Retinal pigment epithelial cell (primary cell): ENCODE results near the gene IMPDH2.

Experiments used
- DNase-seq: peaks from one replicate; pipeline ENCODE4 v3.0.0-alpha.2; 2010; ENCODE audit warnings: low read depth
- H3K4me3 ChIP-seq: 2 replicates; pipeline ENCODE4 v1.5.1; 2011; ENCODE audit warnings: mild to moderate bottlenecking, low read length, control low read depth, moderate library complexity
- TF ChIP-seq, protein P1 (sequence below): conservative IDR thresholded peaks from 2 replicates; pipeline ENCODE4 v1.5.1; 2011; ENCODE audit warnings: low read depth, low read length, control low read depth, inconsistent platforms

The IMPDH2 gene

DNA sequence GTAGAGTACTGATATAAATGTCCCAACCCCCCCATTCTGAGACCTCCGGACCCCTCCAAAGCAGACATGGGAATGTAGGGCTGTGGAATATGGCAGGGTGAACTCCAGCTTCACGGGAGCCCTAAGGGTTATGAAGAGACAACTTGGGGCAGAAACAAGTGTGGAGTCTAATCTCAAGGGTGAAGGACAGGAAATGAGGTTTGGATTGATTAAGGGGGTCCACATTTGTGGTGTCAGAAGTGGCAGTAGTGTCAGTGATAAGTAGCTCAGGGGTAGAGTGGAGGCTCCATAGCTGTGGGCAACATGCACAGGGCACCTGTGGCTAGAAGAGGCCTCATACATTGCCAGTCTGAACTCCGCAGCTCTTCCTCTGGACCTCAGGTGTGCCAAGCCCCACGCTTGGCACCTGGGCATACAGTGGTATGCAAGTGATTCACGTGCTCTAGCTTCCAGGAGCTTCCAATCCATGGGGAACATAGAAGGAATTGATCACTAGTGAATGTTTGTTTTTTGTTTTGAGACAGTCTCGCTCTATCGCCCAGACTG, 43.3 kb downstream of the IMPDH2 start:
- TF ChIP-seq, protein P1, sequence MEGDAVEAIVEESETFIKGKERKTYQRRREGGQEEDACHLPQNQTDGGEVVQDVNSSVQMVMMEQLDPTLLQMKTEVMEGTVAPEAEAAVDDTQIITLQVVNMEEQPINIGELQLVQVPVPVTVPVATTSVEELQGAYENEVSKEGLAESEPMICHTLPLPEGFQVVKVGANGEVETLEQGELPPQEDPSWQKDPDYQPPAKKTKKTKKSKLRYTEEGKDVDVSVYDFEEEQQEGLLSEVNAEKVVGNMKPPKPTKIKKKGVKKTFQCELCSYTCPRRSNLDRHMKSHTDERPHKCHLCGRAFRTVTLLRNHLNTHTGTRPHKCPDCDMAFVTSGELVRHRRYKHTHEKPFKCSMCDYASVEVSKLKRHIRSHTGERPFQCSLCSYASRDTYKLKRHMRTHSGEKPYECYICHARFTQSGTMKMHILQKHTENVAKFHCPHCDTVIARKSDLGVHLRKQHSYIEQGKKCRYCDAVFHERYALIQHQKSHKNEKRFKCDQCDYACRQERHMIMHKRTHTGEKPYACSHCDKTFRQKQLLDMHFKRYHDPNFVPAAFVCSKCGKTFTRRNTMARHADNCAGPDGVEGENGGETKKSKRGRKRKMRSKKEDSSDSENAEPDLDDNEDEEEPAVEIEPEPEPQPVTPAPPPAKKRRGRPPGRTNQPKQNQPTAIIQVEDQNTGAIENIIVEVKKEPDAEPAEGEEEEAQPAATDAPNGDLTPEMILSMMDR = no peak
- H3K4me3 ChIP-seq = no peak overlapping the region
- no peak for DNase-seq

DNA sequence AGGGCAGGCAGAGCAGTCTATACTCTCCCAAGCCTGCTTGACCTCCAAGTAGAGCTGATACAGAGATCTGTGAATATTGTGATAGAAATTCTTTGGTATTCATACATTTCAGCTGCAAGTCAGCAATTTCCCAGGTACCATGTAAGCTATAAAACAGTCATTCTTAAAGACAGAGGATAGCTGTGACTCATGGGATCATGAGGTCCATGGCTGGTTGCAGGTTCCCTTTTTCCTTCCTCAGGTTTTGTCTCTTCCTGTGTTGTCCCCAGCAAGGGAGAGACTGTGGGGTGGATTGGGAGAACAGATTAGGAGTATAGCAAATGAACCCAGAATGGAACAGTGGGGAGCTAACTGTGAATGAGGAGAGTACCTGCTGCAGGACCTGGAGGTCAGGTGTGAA, 44.5 kb downstream of the IMPDH2 start:
- H3K4me3 ChIP-seq = no peak overlapping the region
- DNase-seq = no peak
- TF ChIP-seq, protein P1 = no peak

DNA sequence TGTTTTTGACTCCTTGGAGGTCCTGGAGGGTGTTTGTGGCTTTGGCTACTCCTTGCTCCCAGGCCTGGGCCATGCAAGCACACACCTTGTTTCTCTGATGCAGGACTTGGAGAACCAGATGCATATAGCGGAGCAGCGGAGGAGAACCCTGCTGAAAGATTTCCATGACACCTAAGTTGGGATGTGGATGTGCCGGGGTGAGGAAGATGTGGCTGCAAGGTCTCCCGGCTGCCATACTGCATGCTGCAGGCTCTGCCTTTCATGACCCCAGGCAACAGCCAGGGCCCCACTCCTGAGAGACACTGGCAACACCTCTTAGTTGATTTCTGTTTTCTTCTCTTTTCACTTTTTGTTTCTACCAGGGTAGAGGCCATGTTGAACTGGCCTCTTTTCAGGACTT, 46.1 kb downstream of the IMPDH2 start:
- no peak for DNase-seq
- TF ChIP-seq, protein P1 = no peak
- H3K4me3 ChIP-seq = no peak overlapping the region

DNA sequence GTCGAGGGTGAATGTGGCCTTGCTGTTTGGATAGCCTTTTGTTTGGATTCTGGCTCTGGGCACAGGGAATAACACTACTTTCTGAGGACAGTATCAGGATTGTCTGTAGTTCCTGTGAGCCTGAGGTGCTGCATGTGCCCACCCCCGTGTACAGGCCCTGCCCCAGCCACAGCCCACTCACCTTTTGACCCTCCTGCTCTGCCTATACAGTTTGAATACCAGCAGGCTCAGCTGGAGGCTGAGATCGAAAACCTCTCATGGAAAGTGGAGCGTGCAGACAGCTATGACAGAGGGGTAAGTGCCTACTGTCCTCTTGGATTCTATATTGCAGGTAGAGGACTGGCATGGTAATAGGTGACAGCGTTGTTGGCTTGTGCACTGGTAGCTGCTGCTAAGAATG, 46.5 kb downstream of the IMPDH2 start:
- no peak overlapping the region for H3K4me3 ChIP-seq
- DNase-seq = no peak
- TF ChIP-seq, protein P1 = no peak

DNA sequence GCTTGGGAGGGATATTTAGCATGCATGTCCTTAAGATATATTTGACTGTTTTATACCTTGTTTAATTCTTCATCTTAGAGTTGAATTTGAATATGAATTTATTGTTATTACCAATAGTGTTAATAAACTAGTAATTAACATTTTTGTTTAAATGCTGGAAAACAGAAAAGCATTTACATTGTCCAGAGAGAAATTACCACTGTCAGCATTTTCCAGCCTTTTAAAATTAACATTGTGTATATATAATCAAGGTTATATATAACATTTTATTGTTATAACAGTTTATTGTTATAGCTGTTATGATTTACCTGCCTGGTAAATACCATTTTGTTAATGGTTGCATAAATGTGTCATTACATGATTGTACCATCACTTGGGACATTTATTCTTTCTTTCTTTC, 47.2 kb downstream of the IMPDH2 start:
- no peak overlapping the region for H3K4me3 ChIP-seq
- no peak for DNase-seq
- TF ChIP-seq, protein P1 = no peak

DNA sequence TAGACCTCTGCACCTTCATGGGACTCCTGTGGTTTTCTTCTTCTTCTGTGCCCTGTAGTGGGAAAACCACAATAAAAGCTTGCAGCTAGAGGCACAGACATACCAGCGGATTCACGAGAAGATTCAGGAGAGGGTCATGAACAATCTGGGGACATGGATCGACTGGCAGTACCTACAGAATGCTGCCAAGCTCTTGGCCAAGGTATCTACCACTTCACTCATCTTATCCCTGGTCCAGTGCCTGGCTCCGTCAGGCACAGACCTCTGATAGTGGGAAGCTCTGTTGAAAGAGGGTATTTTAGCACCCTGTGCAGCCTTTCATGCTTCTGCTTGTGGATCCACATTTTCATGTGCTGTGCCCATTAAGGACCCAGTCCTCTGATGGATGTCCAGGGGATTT, 48.9 kb downstream of the IMPDH2 start:
- DNase-seq = no peak
- TF ChIP-seq, protein P1 = no peak
- H3K4me3 ChIP-seq = no peak overlapping the region

DNA sequence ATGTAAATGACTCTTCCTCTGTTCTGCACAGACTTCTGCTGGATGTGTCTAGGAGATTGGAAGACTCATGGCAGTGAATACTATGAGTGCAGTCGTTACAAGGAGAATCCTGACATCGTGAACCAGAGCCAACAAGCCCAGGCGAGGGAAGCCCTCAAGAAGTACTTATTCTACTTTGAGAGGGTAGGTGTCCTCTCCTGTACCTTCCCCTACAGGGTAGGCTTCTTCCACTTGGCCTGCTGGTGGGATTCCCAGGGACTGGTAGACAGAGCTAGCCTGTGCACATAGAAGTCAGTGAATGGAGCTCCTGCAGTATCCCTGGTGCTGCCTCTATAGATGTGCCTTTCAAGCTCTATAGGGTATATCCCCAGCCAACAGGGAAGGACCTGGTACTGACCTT, 49.7 kb downstream of the IMPDH2 start:
- H3K4me3 ChIP-seq = no peak overlapping the region
- no peak for DNase-seq
- TF ChIP-seq, protein P1 = no peak
